Loucy (cell line): ENCODE measurements around the gene CHEK2.

ENCODE experiments used
- EZH2phosphoT487 ChIP-seq: fragments of 200-600 bp; IDR thresholded peaks from 2 replicates; pipeline ENCODE4 v1.6.1; 2018; ENCODE audit warnings: antibody characterized with exemption, mild to moderate bottlenecking, moderate library complexity, borderline replicate concordance
- TF ChIP-seq, protein P1 (sequence below): fragments of 200-600 bp; sonication (generic); conservative IDR thresholded peaks from 2 replicates; pipeline ENCODE4 v1.5.1; 2014; ENCODE audit warnings: mild to moderate bottlenecking, antibody characterized with exemption, low read length

DNA sequence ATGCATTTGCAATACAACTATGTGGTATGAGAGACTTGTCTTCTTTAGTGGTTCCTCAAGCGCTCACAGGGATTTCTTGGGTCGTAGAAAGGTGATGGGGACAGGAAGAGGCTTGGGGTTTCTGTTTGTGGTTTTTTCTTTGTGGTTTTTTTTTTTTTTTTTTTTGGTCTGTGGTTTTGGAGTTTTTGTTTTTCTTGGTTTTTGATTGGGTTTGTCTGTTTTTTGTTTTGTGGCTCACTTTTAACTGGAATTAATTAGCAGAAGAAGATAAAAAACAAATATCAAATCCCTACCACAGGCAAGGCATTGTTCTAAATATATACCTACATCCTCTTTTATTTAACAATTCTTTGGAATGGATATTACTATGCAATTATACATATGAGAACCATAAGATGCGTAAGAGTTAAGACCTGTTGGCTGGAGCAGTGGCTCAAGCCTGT, 67.5 kb downstream of the CHEK2 start:
- TF ChIP-seq, protein P1, sequence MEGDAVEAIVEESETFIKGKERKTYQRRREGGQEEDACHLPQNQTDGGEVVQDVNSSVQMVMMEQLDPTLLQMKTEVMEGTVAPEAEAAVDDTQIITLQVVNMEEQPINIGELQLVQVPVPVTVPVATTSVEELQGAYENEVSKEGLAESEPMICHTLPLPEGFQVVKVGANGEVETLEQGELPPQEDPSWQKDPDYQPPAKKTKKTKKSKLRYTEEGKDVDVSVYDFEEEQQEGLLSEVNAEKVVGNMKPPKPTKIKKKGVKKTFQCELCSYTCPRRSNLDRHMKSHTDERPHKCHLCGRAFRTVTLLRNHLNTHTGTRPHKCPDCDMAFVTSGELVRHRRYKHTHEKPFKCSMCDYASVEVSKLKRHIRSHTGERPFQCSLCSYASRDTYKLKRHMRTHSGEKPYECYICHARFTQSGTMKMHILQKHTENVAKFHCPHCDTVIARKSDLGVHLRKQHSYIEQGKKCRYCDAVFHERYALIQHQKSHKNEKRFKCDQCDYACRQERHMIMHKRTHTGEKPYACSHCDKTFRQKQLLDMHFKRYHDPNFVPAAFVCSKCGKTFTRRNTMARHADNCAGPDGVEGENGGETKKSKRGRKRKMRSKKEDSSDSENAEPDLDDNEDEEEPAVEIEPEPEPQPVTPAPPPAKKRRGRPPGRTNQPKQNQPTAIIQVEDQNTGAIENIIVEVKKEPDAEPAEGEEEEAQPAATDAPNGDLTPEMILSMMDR, result no peak
- TF ChIP-seq EZH2phosphoT487, result peak; percentile 56; the same call in 1 of the 2 replicates
